Amygdala (tissue), 56 donors: ENCODE measurements around the gene CCR5AS.
A peak's percentile ranks its signal among the peaks of the same experiment; 100 is the strongest.
"Not testable (repeated sequence)": the region's sequence is repeated elsewhere in the genome, so short reads cannot be mapped to it uniquely, and the experiment has no call there.

Source experiments
- DNase-seq, 56 donors: peaks; one replicate each; lab custom pipeline; 2025; lab: John Stamatoyannopoulos, UW

Gene CCR5AS

GRCh38 chr3:46406443-46406787 lies 451 bp downstream of the CCR5AS start:
- DNase-seq = no peak

- DNase-seq = peak in 1 of 56 donors; percentile 6
These were observed 1.4 kb downstream of the CCR5AS start for GRCh38 chr3:46405301-46406019.

GRCh38 chr3:46402902-46403301 lies 4.0 kb downstream of the CCR5AS start:
- DNase-seq = not testable (repeated sequence)

- no peak for DNase-seq
These were observed 5.3 kb downstream of the CCR5AS start for GRCh38 chr3:46401579-46401978.

GRCh38 chr3:46400846-46401245 lies 6.0 kb downstream of the CCR5AS start:
- DNase-seq = no peak

- DNase-seq = no peak
These were observed 6.7 kb downstream of the CCR5AS start for GRCh38 chr3:46400000-46400734.

GRCh38 chr3:46399557-46399956 lies 7.3 kb downstream of the CCR5AS start:
- DNase-seq = no peak

- no peak for DNase-seq
These were observed 7.8 kb downstream of the CCR5AS start for GRCh38 chr3:46399098-46399497.

GRCh38 chr3:46398186-46398955 lies 8.5 kb downstream of the CCR5AS start:
- DNase-seq = no peak

GRCh38 chr3:46397111-46397510 lies 9.8 kb downstream of the CCR5AS start:
- no peak for DNase-seq

- DNase-seq = no peak
These were observed 10.9 kb downstream of the CCR5AS start for GRCh38 chr3:46395766-46396530.

- DNase-seq = no peak
These were observed 11.6 kb downstream of the CCR5AS start for GRCh38 chr3:46395210-46395661.

GRCh38 chr3:46393554-46394434 lies 13.1 kb downstream of the CCR5AS start:
- no peak for DNase-seq

GRCh38 chr3:46393011-46393410 lies 13.9 kb downstream of the CCR5AS start:
- DNase-seq = no peak

GRCh38 chr3:46391526-46391925 lies 15.3 kb downstream of the CCR5AS start:
- not testable (repeated sequence) for DNase-seq

GRCh38 chr3:46389306-46389705 lies 17.6 kb downstream of the CCR5AS start:
- DNase-seq = no peak

GRCh38 chr3:46388847-46389246 lies 18.0 kb downstream of the CCR5AS start:
- not testable (repeated sequence) for DNase-seq

- DNase-seq = peak in 2 of 56 donors; percentile 4 to 31
These were observed 20.7 kb downstream of the CCR5AS start for GRCh38 chr3:46386205-46386604.

GRCh38 chr3:46383951-46384330 lies 22.9 kb downstream of the CCR5AS start:
- DNase-seq = no peak
